Measurements from ENCODE around the gene NLRP9. TPM values are rescaled to one million over a fixed set of nuclear protein-coding genes. Genes with fewer than 3 reads are reported as not detected.
"Not testable (repeated sequence)": the region's sequence is repeated elsewhere in the genome, so short reads cannot be mapped to it uniquely, and the experiment has no call there.

NLRP9 gene
- total RNA-seq, result not detected
- total RNA-seq (2013), result not detected

- TF ChIP-seq CTCF (IDR thresholded peaks at IDR 0.05), result no peak
Measured at GRCh38 chr19:55738302-55738701, at the start of gene NLRP9. Gene NLRP9 (minus strand): TSS chr19:55738402. CDS start chr19:55738374, 28 bp downstream.

GRCh38 chr19:55781112-55781511, 42.9 kb upstream of the NLRP9 start:
- no peak overlapping the region for H3K4me3 Mint-ChIP-seq
- no peaks in the 10 kb centered on the region for H3K4me1 ChIP-seq (ENCODE audit: control insufficient read depth, insufficient read depth, low read length)
- TF ChIP-seq CTCF (IDR thresholded peaks at IDR 0.05), result no peak
- no peaks in the 10 kb centered on the region for H3K4me1 Mint-ChIP-seq
- peaks cover 2 to 3% of the 10 kb centered on the region in 2 donors for H3K9me3 Mint-ChIP-seq
- no peak overlapping the region for H3K4me3 ChIP-seq (ENCODE audit: low read length)
- ATAC-seq (no peak), DNase-seq (no peak)
- H3K27me3 Mint-ChIP-seq (ENCODE audit: low read depth in 2 of 2), result peaks cover 9 to 10% of the 10 kb centered on the region in 2 donors
- H3K27ac ChIP-seq (ENCODE audit: low read length), result no peak overlapping the region
- intact Hi-C loops (cut with micrococcal nuclease), result no loop called here
- no peaks in the 10 kb centered on the region for H3K9me3 ChIP-seq (ENCODE audit: control insufficient read depth, insufficient read depth, low read length)
- H3K27ac Mint-ChIP-seq, result no peak overlapping the region
- H3K36me3 Mint-ChIP-seq, result no peaks in the 10 kb centered on the region
- H3K27me3 ChIP-seq (ENCODE audit: control insufficient read depth, insufficient read depth, low read length), result peaks cover 2% of the 10 kb centered on the region
- WGBS (ENCODE audit: insufficient coverage), result 85% methylated on average over 4 of the region's 5 CpGs
- no peaks in the 10 kb centered on the region for H3K36me3 ChIP-seq (ENCODE audit: control insufficient read depth, insufficient read depth, low read length)

More at GRCh38 chr19:55738302-55738701, at the start of gene NLRP9:
- Histone ChIP-seq H3K4me3 (ENCODE audit: low read length) (no peak within 1 kb of the TSS), H3K9me3 (ENCODE audit: control insufficient read depth, insufficient read depth, low read length) (no peaks in the 10 kb centered on the region), H3K4me1 (ENCODE audit: control insufficient read depth, insufficient read depth, low read length) (no peaks in the 10 kb centered on the region), H3K36me3 (ENCODE audit: control insufficient read depth, insufficient read depth, low read length) (no peaks in the 10 kb centered on the region), H3K27ac (ENCODE audit: low read length) (no peak within 1 kb of the TSS), H3K27me3 (ENCODE audit: control insufficient read depth, insufficient read depth, low read length) (no peaks in the 10 kb centered on the region)
- H3K9me3 Mint-ChIP-seq, result no peaks in the 10 kb centered on the region
- intact Hi-C loops (cut with micrococcal nuclease), result no loop called here
- peaks cover 3 to 9% of the 10 kb centered on the region in 2 donors for H3K27me3 Mint-ChIP-seq (ENCODE audit: low read depth in 2 of 2)
- WGBS (ENCODE audit: insufficient coverage), result 96% methylated on average over 2 of the region's 3 CpGs
- DNase-seq (no peak), ATAC-seq (no peak)
- no peak within 1 kb of the TSS for H3K27ac Mint-ChIP-seq
- H3K4me3 Mint-ChIP-seq, result no peak within 1 kb of the TSS
- H3K4me1 Mint-ChIP-seq, result no peaks in the 10 kb centered on the region
- H3K36me3 Mint-ChIP-seq, result no peaks in the 10 kb centered on the region

GRCh38 chr19:55778331-55778730, 40.1 kb upstream of the NLRP9 start:
- H3K4me1 Mint-ChIP-seq, result no peaks in the 10 kb centered on the region
- Histone ChIP-seq H3K27ac (ENCODE audit: low read length) (no peak overlapping the region), H3K9me3 (ENCODE audit: control insufficient read depth, insufficient read depth, low read length) (no peaks in the 10 kb centered on the region), H3K4me1 (ENCODE audit: control insufficient read depth, insufficient read depth, low read length) (no peaks in the 10 kb centered on the region), H3K4me3 (ENCODE audit: low read length) (no peak overlapping the region), H3K36me3 (ENCODE audit: control insufficient read depth, insufficient read depth, low read length) (no peaks in the 10 kb centered on the region), H3K27me3 (ENCODE audit: control insufficient read depth, insufficient read depth, low read length) (peaks cover 2% of the 10 kb centered on the region)
- H3K27me3 Mint-ChIP-seq (ENCODE audit: low read depth in 2 of 2), result peaks cover 10 to 12% of the 10 kb centered on the region in 2 donors
- H3K4me3 Mint-ChIP-seq, result no peak overlapping the region
- ATAC-seq, result no peak
- no peaks in the 10 kb centered on the region for H3K36me3 Mint-ChIP-seq
- H3K9me3 Mint-ChIP-seq, result peaks cover 2 to 3% of the 10 kb centered on the region in 2 donors
- 87% methylated on average over 16 of the region's 16 CpGs for WGBS (ENCODE audit: insufficient coverage)
- intact Hi-C loops (cut with micrococcal nuclease), result no loop called here
- DNase-seq, result no peak
- TF ChIP-seq CTCF (IDR thresholded peaks at IDR 0.05), result no peak
- H3K27ac Mint-ChIP-seq, result no peak overlapping the region

- WGBS (ENCODE audit: insufficient coverage), result 35% methylated on average over 7 of the region's 7 CpGs
- H3K4me1 ChIP-seq (ENCODE audit: control insufficient read depth, insufficient read depth, low read length), result no peaks in the 10 kb centered on the region
- no peak for TF ChIP-seq CTCF (IDR thresholded peaks at IDR 0.05)
- no peak overlapping the region for H3K4me3 Mint-ChIP-seq
- ATAC-seq, result no peak
- H3K27ac Mint-ChIP-seq, result no peak overlapping the region
- H3K9me3 Mint-ChIP-seq, result peaks cover 2 to 3% of the 10 kb centered on the region in 2 donors
- no peaks in the 10 kb centered on the region for H3K36me3 Mint-ChIP-seq
- intact Hi-C loops (cut with micrococcal nuclease), result no loop called here
- no peaks in the 10 kb centered on the region for H3K4me1 Mint-ChIP-seq
- no peak overlapping the region for H3K4me3 ChIP-seq (ENCODE audit: low read length)
- DNase-seq, result no peak
- no peaks in the 10 kb centered on the region for H3K36me3 ChIP-seq (ENCODE audit: control insufficient read depth, insufficient read depth, low read length)
- H3K9me3 ChIP-seq (ENCODE audit: control insufficient read depth, insufficient read depth, low read length), result no peaks in the 10 kb centered on the region
- peaks cover 2% of the 10 kb centered on the region for H3K27me3 ChIP-seq (ENCODE audit: control insufficient read depth, insufficient read depth, low read length)
- H3K27me3 Mint-ChIP-seq (ENCODE audit: low read depth in 2 of 2), result peaks cover 7 to 10% of the 10 kb centered on the region in 2 donors
- H3K27ac ChIP-seq (ENCODE audit: low read length), result no peak overlapping the region
Measured at GRCh38 chr19:55777528-55777927, 39.3 kb upstream of the NLRP9 start.

GRCh38 chr19:55769632-55770031, 31.4 kb upstream of the NLRP9 start:
- H3K9me3 Mint-ChIP-seq; H3K36me3 Mint-ChIP-seq; H3K4me3 ChIP-seq (ENCODE audit: low read length); DNase-seq; H3K4me1 ChIP-seq (ENCODE audit: control insufficient read depth, insufficient read depth, low read length); H3K27ac Mint-ChIP-seq; H3K36me3 ChIP-seq (ENCODE audit: control insufficient read depth, insufficient read depth, low read length); H3K9me3 ChIP-seq (ENCODE audit: control insufficient read depth, insufficient read depth, low read length); H3K4me3 Mint-ChIP-seq; intact Hi-C loops (cut with micrococcal nuclease); H3K4me1 Mint-ChIP-seq; H3K27me3 ChIP-seq (ENCODE audit: control insufficient read depth, insufficient read depth, low read length); ATAC-seq; H3K27ac ChIP-seq (ENCODE audit: low read length): not testable (repeated sequence)
- H3K27me3 Mint-ChIP-seq (ENCODE audit: low read depth in 2 of 2), result peaks cover 13 to 23% of the 10 kb centered on the region in 2 donors
- WGBS (ENCODE audit: insufficient coverage), result 67% methylated on average over 1 of the region's 3 CpGs

Measured in natural killer cell (primary cell).